ENCODE measurements around the gene VAT1L. TPM values are rescaled to one million over a fixed set of nuclear protein-coding genes. Genes with fewer than 3 reads are reported as not detected.

The VAT1L gene
- total and polyA plus RNA-seq, 2 donors (not counting 3 experiments of a cell fraction or from before 2014, with no cell fraction given): 0.46 to 1.5 TPM

GRCh38 chr16:77739559-77739892, 48.8 kb upstream of the VAT1L start:
- Histone ChIP-seq H3K4me1 (ENCODE audit: control insufficient read depth, extremely low read depth, insufficient read depth, low read length) (no peaks in the 10 kb centered on the region), H3K9ac (replicated peaks; ENCODE audit: extremely low read depth, insufficient read depth, low read length) (no peak overlapping the region), H3K27me3 (ENCODE audit: control insufficient read depth in 2 of 2, insufficient read depth in 2 of 2, low read length in 2 of 2) (no peaks in the 10 kb centered on the region), H2AFZ (ENCODE audit: low read depth, low read length) (no peak overlapping the region), H3K9me3 (replicated peaks; ENCODE audit: control insufficient read depth, insufficient read depth, low read length) (no peaks in the 10 kb centered on the region), H3K36me3 (ENCODE audit: control insufficient read depth in 2 of 2, extremely low read depth in 1 of 2, insufficient read depth in 2 of 2, low read length in 2 of 2) (no peaks in the 10 kb centered on the region), H3K79me2 (ENCODE audit: control insufficient read depth, insufficient read depth, low read length) (no peaks in the 10 kb centered on the region), H4K20me1 (replicated peaks; ENCODE audit: control insufficient read depth, extremely low read depth, insufficient read depth, low read length) (no peaks in the 10 kb centered on the region), H3K4me3 (replicated peaks in 1 of 3; ENCODE audit: insufficient read depth in 1 of 3, low read depth in 1 of 3, low read length in 3 of 3) (no peak overlapping the region), H3K4me2 (ENCODE audit: insufficient read depth, low read length) (no peak overlapping the region), H3K9me1 (replicated peaks; ENCODE audit: control insufficient read depth, extremely low read depth, insufficient read depth, low read length) (no peaks in the 10 kb centered on the region), H3K27ac (ENCODE audit: insufficient read depth, low read depth, low read length) (no peak overlapping the region)
- dilution Hi-C loops (cut with MboI; ENCODE audit: extremely low pct_ligation_motif_present, low sequenced_read_pairs) (no loop called here), intact Hi-C loops (cut with micrococcal nuclease) (no loop called here)
- CTCF ChIA-PET: no interaction called here
- TF ChIP-seq FOS (IDR thresholded peaks at IDR 0.05; ENCODE audit: borderline replicate concordance, insufficient read depth, low read length) (no peak), CTCF (IDR thresholded peaks at IDR 0.05; ENCODE audit: extremely low read depth in 1 of 2, insufficient read depth in 1 of 2, low read depth in 1 of 2, low read length in 2 of 2) (no peak), JUN (IDR thresholded peaks at IDR 0.05; ENCODE audit: borderline replicate concordance, insufficient read depth, insufficient read length, low read depth) (no peak), MYC (IDR thresholded peaks at IDR 0.05; ENCODE audit: low read depth, low read length) (no peak), GATA2 (IDR thresholded peaks at IDR 0.05; ENCODE audit: insufficient read depth, insufficient read length, low read depth, low read length) (no peak), POLR2AphosphoS5 (IDR thresholded peaks at IDR 0.05; ENCODE audit: insufficient read depth, low read depth, low read length) (no peak), POLR2A (IDR thresholded peaks at IDR 0.05; ENCODE audit: low read depth, low read length) (no peak), EZH2 (IDR thresholded peaks at IDR 0.05; ENCODE audit: borderline replicate concordance, low read depth, low read length, severe bottlenecking) (no peak)
- TF ChIP-seq, protein P1, sequence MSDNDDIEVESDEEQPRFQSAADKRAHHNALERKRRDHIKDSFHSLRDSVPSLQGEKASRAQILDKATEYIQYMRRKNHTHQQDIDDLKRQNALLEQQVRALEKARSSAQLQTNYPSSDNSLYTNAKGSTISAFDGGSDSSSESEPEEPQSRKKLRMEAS (IDR thresholded peaks at IDR 0.05; ENCODE audit: insufficient read depth, insufficient read length): no peak
- POLR2A ChIA-PET: no interaction called here
- no TSS peak for BruUV-seq (replicated peaks)
- DNase-seq (ENCODE audit: low read depth, low spot score) (no peak), FAIRE-seq (no peak)
